HG03066 (cell line): ENCODE results near the gene B3GAT3.
"Not testable (repeated sequence)": the region's sequence is repeated elsewhere in the genome, so short reads cannot be mapped to it uniquely, and the experiment has no call there.

Experiments used
- ATAC-seq: cut with Tn5 transposase; IDR thresholded peaks from one replicate; pipeline ENCODE4 v1.9.1; 2021; ENCODE audit warnings: low read depth; ENCODE audit not compliant: unreplicated experiment

B3GAT3 gene

GRCh38 chr11:62645946-62646824 is 24.4 kb upstream of the B3GAT3 start, which contains the start of gene GANAB:
Gene GANAB (minus strand): TSS chr11:62646613. CDS start chr11:62646599, 14 bp downstream.
- ATAC-seq = peak; percentile 99

DNA sequence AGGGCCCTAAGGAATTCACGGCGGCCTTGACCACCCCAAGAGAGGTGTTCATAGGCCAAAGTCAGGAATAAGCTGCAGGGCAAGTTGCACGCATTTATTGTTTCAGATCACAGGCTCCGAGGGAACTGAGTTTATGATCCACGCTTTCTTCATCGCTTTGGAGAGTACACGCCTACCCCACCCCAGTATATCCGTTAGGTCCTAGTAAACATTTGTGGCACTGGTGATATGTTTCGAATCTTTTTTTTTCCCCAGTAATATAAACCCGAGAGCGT is 23.8 kb upstream of the B3GAT3 start:
- no peak for ATAC-seq

GRCh38 chr11:62644220-62644619 is 22.4 kb upstream of the B3GAT3 start:
- ATAC-seq = no peak

DNA sequence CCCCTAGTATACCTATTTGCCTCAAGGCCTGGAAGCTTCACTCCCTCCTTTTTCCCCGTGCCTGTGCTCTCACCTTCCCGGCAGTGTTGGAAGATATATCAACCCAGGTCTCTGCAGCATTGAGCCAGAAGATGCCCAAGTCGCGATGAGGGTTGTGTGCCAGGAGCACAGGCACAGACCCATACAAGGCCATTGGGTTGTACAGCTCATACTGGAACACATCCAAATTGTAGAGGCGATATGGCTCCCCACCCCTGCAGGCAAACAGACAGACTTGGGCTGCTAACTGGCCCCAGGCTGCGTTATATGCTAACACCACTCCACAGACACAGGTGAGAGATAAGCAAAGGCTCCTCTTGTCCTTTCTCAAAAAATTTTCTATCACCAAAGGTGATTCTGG is 10.7 kb upstream of the B3GAT3 start:
- no peak for ATAC-seq

GRCh38 chr11:62627713-62628112 is 5.9 kb upstream of the B3GAT3 start:
- no peak for ATAC-seq

DNA sequence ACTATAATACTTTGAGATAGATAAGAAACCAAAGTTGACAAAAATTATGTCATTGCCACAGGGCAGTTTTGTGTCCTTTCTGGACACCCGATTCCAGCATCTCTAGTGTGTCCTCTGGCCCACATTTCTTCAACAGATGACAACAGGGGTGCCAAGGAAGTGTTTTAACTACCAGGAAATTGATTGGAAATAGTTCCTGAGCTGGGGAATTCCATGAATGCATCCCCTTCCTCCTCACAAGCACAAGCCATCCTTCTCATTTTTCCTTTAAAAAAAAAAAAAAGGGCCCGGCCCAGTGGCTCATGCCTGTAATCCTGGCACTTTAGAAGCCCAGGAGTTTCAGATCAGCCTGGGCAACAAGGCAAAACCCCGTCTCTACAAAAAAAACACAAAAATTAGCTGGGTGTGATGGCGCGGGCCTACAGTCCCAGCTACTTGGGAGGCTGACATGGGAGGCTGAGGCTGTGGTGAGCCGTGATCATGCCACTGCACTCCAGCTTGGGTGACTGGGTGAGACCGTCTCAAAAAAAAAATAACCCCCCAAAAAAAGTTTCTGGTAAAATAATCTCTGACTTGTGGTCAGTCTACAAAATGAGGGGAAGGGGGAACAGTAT is 797 bp upstream of the B3GAT3 start:
- no peak for ATAC-seq

DNA sequence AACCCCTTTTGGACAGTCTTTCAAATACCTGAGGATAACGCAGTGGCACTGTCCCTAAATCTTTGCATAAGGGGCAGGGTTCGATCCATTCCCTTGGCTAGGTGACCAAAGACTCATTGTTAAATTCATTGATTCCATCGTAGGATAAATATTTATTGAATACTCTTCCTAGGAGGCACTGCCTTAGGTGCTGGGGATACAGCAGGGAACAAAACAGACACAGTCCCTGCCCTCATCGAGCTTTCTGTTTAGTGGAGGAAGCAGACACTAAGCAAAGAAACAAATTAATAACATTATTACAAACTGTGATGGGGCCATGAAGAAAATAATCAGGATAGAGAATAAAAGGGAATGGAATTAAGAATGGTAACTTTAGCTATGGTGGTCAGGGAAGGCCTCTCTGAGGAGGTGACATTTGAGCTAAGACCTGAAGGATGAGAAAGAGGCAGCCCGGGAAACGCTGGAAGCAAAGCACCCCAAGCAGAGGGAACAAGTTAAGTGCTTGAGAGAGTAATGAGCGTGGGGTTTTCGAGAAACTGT is 689 bp downstream of the B3GAT3 start:
- ATAC-seq = no peak

GRCh38 chr11:62616957-62617356 is 4.8 kb downstream of the B3GAT3 start:
- not testable (repeated sequence) for ATAC-seq

GRCh38 chr11:62615521-62615920 is 6.3 kb downstream of the B3GAT3 start:
- no peak for ATAC-seq

GRCh38 chr11:62614275-62614674 is 7.5 kb downstream of the B3GAT3 start:
- ATAC-seq = no peak

DNA sequence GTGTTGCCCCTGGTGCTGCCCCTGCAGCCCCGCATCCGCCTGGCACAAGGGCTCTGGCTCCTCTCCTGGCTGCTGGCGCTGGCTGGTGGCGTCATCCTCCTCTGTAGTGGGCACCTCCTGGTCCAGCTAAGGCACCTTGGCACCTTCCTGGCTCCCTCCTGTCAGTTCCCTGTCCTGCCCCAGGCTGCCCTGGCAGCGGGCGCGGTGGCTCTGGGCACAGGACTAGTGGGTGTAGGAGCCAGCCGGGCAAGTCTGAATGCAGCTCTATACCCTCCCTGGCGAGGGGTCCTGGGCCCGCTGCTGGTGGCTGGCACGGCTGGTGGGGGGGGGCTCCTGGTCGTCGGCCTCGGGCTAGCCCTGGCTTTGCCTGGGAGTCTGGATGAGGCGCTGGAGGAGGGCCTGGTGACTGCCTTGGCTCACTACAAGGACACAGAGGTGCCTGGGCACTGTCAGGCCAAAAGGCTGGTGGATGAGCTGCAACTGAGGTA is 8.5 kb downstream of the B3GAT3 start:
- no peak for ATAC-seq

GRCh38 chr11:62612366-62613290 is 9.2 kb downstream of the B3GAT3 start, which contains the start of the genes EML3 and ROM1:
Gene EML3 (minus strand): TSS chr11:62612775. CDS start chr11:62612457, 318 bp downstream.
Gene ROM1 (plus strand): TSS chr11:62613257. CDS start chr11:62613282, 25 bp downstream.
- peak; percentile 68 for ATAC-seq

GRCh38 chr11:62611705-62612365 is 10.0 kb downstream of the B3GAT3 start:
- peak; percentile 11 for ATAC-seq

DNA sequence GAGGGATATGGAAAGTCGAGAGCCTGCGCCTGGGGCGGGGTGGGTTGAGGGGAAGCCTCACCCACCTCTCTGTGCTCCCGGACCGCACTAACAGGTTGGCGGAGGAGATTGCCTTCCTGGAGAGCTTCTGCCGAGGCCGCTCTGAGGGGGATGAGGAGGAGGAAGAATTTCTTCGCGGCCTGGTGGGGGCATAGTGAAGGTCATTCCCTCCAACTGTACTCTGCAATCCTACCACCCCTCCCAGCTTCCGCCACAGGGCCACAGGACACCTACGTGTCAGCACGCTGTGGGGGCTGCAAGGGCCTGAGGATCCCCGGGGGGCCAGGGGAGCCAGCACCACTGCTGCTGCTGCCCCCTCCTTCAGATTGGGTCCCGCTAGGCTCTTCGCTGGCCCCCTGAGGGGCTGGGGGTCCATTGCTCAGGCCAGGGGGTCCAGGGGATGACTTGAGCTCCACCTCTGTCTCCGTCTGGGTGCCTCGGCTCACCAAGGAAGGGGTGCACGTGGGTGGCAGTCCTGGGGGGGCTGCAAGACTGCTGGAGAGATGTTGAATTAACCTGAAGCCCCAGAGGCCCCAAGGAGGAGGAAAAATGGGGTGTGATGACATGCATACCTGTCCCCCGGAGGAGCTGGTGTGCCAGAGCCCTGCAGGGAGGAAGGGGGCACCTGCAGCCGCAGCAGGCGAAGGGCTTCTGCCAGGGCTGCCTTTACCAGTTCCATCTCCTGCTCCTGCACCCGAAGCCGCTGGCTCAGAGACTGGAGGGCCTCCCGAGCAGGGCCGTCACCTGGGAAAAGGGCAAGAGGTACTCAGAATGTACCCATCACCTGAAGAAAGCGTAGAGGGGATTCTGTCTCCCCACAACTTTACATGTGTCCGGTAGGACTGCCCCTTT is 10.7 kb downstream of the B3GAT3 start:
- no peak for ATAC-seq

DNA sequence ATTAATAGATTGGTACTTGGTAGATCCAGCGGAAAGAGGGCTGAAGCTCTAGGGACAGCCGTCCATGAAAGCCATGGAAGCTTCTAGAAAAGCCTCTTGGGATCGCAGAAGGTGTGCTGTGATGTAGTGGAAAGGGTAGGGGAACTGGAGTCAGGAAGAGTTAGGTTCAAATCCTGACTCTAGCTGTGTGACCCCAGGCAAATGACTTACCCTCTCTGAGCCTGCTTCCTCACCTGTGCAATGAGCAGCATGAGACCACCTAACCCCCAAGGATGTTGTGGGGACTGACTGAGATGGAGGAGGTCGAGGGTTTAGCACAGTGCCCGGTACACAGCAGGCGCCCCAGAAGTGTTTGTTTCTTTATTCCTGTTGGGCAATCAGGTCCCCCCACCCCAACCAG is 11.4 kb downstream of the B3GAT3 start:
- no peak for ATAC-seq

DNA sequence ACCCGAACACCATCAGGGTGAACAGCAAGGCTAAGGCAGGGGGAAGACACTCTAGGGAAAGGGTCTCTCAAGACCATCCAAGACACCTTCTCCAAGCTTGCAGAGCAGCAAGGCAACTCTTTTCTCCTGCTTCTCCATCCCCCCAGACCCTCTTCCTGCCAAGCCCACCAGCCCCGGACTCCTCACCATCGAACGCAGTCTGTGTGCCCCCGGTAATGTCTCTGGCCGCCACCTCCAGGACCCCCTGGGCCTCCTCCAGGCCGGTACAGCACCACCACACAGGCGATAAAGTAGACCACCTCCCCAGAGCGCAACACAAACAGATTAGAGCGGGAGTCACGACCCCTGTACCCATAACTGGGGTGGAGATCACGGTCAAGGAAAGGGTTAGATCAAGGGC is 13.0 kb downstream of the B3GAT3 start:
- no peak for ATAC-seq

- no peak for ATAC-seq
Measured at GRCh38 chr11:62607714-62608113, 14.1 kb downstream of the B3GAT3 start.

DNA sequence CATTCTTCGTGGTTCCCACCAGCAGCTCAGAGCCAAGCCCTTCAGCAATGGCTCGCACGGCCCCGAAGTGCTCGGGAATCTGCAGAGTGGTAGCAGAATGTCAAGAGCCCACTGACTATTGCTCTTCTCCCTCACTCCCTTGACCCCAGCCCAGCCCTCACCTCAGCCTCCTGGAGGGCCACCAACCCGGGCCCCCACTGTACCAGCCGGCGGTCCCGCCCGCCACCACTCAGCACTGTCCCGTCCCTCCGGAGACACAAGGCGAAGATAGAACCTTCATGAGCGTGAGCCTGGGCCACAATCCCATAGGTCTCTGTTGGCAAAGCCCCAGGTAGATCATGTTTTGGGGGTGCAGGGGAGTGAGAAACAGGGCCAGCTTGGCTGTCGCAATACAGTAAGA is 15.9 kb downstream of the B3GAT3 start:
- no peak for ATAC-seq

DNA sequence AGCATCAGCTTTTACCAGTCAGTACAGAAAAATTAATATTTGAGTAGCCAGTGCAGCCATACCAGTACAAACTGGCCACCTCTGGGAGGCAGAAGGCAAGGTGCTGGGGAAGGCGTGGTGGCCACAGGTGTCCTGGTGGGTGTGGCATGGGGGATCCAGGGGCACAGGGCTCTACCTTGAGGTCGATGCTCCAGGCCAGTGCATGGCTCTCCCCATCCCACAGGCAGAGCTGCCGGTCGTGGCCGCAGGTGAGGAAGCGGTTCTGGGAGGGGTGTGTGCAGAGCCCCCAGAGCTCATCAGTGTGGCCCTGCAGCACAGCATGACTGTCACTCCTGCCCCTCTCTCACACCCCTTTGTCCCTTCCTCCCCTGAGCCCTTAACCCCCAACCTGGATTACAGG is 16.3 kb downstream of the B3GAT3 start:
- ATAC-seq = no peak
